Medulla oblongata (tissue), 1 donor: ENCODE data around the gene MRC2.
"Not testable (repeated sequence)": the region's sequence is repeated elsewhere in the genome, so short reads cannot be mapped to it uniquely, and the experiment has no call there.

Experiments used
- DNase-seq: peaks from one replicate; pipeline ENCODE4 v3.0.0-alpha.2; 2015; ENCODE audit errors: extremely low spot score

Gene MRC2

GRCh38 chr17:62627219-62627903 is at the start of gene MRC2:
TSS of gene MRC2 (plus strand) at chr17:62627670. CDS start at chr17:62627803, 133 bp downstream.
- peak; percentile 63 for DNase-seq

GRCh38 chr17:62578757-62579487 is 48.5 kb upstream of the MRC2 start:
- DNase-seq = no peak

DNA sequence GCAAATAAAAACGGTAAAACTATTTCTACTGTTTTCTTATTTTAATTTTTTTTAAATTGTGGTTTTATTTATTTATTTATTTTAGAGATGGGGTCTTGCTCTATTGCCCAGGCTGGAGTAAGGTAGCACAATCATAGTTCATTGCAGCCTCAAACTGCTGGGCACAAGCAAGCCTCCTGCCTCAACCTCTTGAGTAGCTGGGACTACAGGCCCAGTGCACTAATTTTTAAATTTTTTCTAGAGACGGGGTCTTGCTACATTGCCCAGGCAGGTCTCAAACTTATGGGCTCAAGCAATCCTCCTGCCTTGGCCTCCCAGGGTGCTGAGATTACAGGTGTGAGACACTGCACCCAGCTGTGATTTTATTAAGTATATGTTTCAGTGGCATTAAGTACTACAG is 46.5 kb upstream of the MRC2 start:
- no peak for DNase-seq

DNA sequence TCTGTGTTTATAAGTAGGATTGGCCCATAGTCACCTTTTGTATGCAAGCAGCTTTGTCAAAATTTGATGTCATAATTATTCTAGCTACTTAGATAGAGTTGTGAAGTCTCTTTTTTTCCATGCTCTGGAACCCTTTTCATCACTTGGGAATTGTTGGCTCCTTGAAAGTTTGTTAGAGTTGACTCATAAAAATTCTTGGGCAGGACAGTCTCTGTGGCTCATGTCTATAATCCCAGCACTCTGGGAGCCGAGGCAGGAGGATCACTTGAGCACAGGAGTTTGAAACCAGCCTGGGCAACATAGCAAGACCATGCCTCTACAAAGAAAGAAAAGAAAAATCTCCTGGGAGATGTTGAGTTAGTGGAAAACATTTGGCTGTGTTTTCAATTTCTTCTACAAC is 45.7 kb upstream of the MRC2 start:
- peak; percentile 44 for DNase-seq

DNA sequence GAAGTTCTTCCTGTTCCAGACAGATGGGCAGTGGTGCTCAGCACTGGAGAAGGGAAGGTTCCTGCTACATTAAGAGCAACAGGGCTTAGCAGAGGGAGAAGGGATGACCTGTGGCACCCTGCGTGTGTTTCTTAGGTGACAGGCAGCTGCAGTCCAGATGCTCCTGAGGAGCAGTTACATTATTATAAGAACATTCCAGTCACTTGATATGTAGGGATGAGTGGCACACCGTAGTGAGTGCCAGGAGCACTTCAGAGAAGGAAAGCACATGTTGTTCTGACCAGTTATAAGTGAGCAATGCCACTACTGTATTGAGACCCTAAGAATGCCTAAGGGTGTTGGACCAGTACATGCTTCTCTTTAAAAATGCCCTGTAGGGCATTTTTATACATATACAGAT is 39.9 kb upstream of the MRC2 start:
- no peak for DNase-seq

DNA sequence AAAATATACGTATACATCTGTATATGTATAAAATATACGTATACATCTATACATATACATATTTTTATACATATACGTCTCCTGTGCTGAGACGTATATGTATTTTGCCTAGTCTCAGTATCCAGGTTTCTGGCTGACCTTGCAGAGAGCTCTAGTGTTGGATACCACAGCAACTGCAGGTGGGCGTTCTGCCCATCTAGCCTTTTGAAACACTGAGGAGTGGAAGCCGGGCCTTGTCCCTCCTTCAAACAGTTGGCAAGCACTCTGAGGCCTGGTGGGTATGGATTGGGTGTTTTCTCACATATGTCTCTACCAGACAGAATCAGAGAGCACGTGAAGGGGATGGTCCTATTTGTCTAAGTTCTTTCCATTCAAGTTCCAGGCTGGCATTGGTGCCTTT is 39.4 kb upstream of the MRC2 start:
- peak; percentile 38 for DNase-seq

DNA sequence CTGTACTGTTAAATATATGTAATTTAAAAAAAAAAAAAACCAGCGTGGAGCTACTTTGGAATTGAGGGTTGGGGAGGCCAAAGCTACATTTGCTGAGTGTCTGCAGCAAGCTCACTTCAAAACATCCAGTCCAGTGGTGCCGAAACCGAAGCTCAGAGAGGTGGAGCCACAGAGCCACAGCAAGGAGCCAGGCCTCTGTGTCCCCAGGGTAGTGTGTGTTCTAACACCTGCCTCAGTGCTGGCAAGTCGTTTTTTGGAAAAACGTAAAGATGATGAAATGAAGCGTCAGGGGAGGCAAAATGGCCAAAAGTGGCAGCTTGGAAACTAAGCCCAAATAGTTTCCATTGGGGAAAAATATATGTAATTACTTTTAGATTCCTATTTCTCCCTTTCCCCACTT is 36.1 kb upstream of the MRC2 start:
- DNase-seq = no peak

DNA sequence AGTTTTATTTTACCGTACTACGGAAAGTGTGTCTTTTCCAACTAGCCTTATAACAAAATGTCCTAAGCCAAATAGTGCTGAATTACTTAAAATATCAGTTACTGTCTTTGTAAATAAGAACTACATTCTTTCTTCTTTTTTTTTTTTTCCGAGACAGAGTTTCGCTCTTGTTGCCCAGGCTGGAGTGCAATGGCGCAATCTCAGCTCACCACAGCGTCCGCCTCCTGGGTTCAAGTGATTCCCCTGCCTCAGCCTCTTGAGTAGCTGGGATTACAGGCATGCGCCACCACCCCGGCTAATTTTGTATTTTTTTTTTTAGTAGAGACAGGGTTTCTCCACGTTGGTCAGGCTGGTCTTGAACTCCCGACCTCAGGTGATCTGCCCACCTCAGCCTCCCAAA is 35.6 kb upstream of the MRC2 start:
- not testable (repeated sequence) for DNase-seq

GRCh38 chr17:62592341-62593099 is 35.0 kb upstream of the MRC2 start:
- no peak for DNase-seq

- DNase-seq = no peak
These were observed 32.0 kb upstream of the MRC2 start for GRCh38 chr17:62595484-62595883.

DNA sequence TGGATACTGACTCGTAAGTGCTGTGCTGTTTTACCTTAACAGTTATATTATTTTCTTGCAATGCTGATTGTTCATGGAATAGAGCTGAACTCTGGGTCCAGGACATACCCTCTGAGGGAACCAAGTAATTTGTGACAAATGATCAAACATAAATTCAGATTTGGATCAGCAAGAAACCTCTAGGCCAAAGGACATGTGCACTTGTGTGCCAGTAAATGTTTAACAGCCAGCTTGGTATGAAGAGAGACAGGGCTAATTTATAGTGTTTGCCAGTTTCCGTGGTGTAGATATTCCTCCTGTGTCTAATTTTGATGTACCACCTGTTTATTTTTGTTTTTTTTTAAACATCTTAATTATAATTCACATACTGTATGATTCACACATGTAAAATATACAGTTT is 30.8 kb upstream of the MRC2 start:
- DNase-seq = no peak

- no peak for DNase-seq
These were observed 30.3 kb upstream of the MRC2 start for GRCh38 chr17:62597150-62597549.

- DNase-seq = no peak
These were observed 29.6 kb upstream of the MRC2 start for GRCh38 chr17:62597920-62598319.

- no peak for DNase-seq
These were observed 27.4 kb upstream of the MRC2 start for GRCh38 chr17:62599964-62600657.

DNA sequence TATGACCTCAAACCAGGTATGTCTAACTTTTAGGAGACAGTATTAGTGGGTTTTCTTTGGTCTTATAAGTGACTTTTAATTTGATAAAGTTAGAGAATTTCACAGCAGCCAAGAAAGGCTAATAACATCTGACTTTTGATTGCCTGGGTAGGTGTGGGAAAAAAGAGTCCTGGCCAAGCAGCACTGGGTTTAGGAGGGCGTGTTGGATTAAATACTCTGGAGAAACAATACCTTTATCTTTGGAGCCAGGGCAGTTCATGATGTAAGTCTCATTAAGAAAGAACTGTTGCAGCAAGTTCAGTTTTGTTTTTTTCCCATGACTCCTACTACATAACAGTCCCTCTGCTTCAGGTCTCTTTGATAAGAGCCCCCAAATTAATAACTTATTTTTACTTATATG is 26.7 kb upstream of the MRC2 start:
- DNase-seq = no peak

DNA sequence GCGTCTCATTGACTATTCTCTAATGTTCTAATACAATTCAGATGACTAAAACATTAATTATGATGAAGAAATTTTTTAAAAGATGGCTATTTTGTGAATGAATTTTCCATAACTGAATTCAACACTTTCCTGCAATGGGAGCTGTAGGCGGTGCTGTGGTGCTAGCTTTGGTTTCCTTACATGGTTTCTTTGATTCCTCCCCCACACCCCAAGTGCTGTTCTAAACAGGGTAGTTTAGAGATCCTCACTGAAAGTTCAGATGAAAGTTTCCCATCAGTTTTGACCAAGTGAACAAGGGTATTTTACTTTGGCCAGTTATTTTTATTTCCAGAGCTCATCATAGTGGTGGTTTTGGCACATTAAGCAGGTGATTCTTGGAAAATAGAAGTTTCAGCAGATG is 26.0 kb upstream of the MRC2 start:
- no peak for DNase-seq

GRCh38 chr17:62603783-62604182 is 23.7 kb upstream of the MRC2 start:
- not testable (repeated sequence) for DNase-seq

GRCh38 chr17:62605588-62605987 is 21.9 kb upstream of the MRC2 start:
- no peak for DNase-seq

DNA sequence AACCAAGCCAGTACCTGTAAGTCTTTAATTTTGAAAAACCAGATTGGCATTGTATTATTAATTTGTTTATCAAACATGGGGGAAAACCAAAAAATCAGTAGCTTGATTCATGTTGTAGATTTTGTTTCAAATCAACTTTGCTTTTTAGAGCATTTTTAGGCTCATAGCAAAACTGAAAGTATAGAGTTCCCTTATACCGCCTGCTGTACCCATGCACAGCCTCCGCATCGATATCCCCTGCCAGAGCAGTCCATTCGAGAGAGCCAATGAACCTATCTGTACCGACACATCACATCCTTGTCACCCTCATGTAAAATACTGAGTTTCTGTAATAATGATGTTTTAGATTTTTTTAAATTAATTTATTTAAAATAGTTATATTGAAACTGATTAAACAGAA is 16.2 kb upstream of the MRC2 start:
- DNase-seq = peak; percentile 22

DNA sequence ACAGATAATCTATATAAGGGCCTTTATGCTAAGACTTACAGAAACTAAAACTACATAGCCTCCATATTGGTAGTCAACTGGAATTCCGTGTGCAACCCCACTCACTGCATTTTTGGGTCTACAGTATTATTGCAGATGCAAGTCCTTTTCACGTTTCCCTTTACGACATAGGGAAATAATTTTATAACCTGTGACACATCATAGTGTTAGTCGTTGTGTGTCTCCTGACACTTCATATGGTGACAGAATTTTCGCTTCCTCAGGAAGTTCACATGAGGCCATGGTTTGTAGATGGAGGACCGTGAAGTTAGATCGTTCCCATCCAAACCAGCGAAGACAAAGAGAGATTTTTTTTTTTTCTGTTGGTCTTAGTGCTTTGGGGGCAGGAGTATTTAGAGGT is 15.7 kb upstream of the MRC2 start:
- DNase-seq = peak; percentile 42

- not testable (repeated sequence) for DNase-seq
These were observed 15.2 kb upstream of the MRC2 start for GRCh38 chr17:62612289-62612688.

- not testable (repeated sequence) for DNase-seq
These were observed 14.4 kb upstream of the MRC2 start for GRCh38 chr17:62613095-62613494.
